Measurements from ENCODE around the gene HIP1R.

- TF ChIP-seq POLR2A (IDR thresholded peaks at IDR 0.05) (no peak), CTCF (IDR thresholded peaks at IDR 0.05) (no peak)
Measured at GRCh38 chr12:122845041-122845864, 10.0 kb downstream of the HIP1R start.
